Tongue (tissue), 2 donors: ENCODE measurements around the gene COPS2. TPM values are rescaled to one million over a fixed set of nuclear protein-coding genes. Genes with fewer than 3 reads are reported as not detected.
A peak's percentile ranks its signal among the peaks of the same experiment; 100 is the strongest.
"Not testable (repeated sequence)": the region's sequence is repeated elsewhere in the genome, so short reads cannot be mapped to it uniquely, and the experiment has no call there.

ENCODE experiments used
- DNase-seq: peaks from one replicate; pipeline ENCODE4 v3.0.0-alpha.2; 2015
- total RNA-seq: library from RNA; depleted of rRNA; stranded (reverse); fragments of >200 nt; gene quantifications from one replicate; pipeline ENCODE4 v1.2.3, GENCODE V29; 2014

The COPS2 gene
- 121 TPM for total RNA-seq

- DNase-seq: peak; percentile 99
Observed at GRCh38 chr15:49155110-49155833, at the start of gene COPS2. TSS of gene COPS2 (minus strand) at chr15:49155599. CDS start at chr15:49155578, 21 bp downstream.

GRCh38 chr15:49200347-49200746 lies 44.9 kb upstream of the COPS2 start:
- no peak for DNase-seq

DNA sequence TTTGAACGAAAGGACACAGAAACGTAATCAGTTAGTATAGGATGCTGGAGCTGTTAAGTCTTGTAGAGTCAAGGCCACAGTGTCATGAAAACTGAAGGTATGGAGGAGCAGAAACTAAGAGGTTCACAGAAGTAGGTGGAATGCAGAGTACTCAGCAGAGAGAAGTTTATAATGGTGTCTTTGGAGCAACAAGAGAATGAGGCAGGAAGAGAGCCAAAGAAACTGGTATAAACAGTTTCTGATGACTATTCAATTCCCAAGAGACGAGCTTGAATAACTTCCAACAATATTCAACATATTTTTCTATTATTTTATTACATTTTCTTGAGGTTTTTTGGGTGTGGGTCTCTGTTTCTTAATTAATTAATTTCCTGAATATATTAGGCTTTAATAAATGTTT lies 44.3 kb upstream of the COPS2 start:
- DNase-seq: no peak

GRCh38 chr15:49196856-49197255 lies 41.5 kb upstream of the COPS2 start:
- no peak for DNase-seq

DNA sequence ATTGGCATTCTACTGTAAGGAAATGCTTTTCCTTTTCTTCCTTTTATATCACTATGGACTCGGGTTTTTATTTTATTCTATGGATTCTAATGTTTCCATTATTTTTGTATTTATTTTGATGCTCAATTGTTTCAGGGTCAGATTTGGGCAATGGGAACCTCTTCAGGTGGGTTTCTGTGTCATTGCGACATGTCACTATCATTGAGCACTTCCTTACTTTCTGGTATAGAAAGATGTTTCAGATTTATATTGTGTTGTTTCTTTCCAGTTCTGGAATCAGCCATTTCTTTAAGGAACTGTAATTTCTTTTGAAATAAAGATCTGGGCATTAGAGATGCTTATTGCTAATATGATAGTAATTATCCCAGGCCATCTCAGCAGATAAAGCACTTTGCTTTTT lies 36.5 kb upstream of the COPS2 start:
- DNase-seq: no peak

DNA sequence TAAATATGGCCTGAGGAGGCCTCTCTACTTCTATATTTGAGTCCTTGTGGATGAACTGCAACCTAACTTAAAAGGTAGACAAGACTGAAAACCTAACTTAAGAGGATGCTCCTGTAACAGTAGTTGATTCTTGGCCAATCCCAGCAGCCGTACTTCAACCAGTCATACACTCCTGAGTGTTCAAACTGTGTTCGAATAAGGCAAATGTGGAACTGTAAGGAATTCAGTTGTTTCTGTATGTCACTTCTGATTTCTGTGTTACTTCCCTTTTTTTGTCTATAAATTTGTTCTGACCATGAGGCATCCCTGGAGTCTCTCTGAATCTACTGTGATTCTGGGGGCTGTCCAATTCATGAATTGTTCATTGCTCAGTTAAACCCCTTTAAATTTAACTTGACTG lies 35.2 kb upstream of the COPS2 start:
- DNase-seq: no peak

GRCh38 chr15:49189631-49190030 lies 34.2 kb upstream of the COPS2 start:
- no peak for DNase-seq

DNA sequence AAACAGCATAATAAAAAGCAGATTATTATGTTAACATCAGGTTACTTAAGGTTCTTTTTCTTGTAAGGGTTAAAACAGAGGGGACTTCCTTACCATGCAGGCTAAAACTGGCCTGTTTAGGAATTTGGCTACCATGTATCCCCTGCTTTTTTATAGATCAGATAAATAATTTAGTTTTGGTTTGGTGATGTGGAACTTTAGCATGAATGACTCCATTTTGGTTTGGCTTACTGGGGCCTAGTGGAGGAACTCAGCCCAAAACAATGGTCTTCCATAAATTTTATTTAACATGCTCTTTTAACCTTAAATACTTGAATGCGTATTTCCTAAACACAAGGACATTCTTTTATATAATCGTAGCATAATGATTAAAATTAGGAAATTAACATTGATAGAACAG lies 33.5 kb upstream of the COPS2 start:
- DNase-seq: no peak

GRCh38 chr15:49187549-49188245 lies 32.3 kb upstream of the COPS2 start:
- no peak for DNase-seq

GRCh38 chr15:49185473-49185872 lies 30.1 kb upstream of the COPS2 start:
- DNase-seq: no peak

DNA sequence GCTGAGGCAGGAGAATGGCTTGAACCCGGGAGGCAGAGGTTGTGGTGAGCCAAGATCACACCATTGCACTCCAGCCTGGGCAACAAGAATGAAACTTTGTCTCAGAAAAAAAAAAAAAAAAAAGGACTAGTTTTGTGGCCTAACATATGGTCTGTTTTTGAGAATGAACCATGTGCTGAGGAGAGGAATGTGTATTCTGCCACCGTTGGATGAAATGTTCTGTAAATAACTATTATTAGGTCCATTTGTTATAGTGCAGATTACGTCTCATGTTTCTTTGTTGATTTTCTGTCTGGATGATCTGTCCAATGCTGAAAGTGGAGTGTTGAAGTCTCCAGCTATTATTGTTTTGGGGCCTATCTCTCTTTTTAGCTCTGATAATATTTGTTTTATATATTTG lies 28.3 kb upstream of the COPS2 start:
- DNase-seq: not testable (repeated sequence)

- DNase-seq: no peak
Observed at GRCh38 chr15:49182128-49182527, 26.7 kb upstream of the COPS2 start.

DNA sequence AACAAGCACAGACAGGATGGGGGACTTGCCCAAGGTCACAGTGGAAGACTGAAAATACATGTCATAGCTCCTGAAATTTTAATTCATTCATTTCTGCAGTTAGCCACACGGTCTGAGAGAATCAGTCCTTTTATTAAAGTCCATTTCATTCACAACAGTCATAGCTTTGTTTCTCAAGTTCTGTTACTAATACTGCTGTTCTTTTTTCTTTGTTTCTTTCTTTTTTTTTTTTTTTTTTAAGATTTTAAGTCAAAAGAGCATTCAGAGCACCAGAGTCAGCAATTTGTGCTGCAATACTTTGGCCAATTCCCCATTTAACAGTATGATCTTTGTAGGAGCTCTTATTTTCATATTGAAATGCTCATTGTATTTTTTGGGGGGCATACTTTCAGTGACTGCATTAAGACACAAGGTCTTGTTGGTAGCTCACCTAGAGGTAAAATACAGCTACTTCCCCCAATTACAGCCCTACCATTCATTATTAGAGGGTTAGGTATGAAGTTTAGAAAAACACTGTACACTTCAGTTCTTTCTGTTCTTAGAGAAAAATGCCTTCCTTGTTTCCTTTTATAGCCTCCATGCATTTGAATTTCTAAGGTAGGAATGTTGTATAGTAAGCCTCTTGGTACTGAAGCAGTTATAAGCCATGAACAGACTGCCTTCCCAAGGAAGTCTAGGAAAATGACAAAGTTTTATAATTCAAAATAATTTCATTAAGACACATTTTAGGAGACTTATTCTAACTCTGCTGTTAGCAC lies 24.2 kb upstream of the COPS2 start:
- no peak for DNase-seq

DNA sequence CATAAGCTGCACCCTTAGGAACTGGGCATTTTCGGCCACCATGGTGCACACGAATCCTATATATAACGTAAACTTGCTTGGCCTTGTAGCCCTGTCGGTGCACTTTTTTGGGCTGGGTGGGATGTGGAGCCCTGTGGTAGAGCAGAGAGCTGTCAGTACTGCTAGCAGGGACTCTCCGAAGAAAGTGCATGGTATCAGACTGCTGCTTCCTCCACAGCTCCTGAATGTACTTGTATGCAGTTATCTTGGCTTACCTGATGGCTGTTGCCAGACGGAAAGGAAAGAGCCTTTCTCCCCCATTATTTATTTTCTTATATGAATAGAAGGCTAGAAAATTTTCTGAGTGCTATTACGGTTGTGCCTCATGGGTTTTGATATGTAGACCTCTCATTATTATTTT lies 23.1 kb upstream of the COPS2 start:
- DNase-seq: no peak

DNA sequence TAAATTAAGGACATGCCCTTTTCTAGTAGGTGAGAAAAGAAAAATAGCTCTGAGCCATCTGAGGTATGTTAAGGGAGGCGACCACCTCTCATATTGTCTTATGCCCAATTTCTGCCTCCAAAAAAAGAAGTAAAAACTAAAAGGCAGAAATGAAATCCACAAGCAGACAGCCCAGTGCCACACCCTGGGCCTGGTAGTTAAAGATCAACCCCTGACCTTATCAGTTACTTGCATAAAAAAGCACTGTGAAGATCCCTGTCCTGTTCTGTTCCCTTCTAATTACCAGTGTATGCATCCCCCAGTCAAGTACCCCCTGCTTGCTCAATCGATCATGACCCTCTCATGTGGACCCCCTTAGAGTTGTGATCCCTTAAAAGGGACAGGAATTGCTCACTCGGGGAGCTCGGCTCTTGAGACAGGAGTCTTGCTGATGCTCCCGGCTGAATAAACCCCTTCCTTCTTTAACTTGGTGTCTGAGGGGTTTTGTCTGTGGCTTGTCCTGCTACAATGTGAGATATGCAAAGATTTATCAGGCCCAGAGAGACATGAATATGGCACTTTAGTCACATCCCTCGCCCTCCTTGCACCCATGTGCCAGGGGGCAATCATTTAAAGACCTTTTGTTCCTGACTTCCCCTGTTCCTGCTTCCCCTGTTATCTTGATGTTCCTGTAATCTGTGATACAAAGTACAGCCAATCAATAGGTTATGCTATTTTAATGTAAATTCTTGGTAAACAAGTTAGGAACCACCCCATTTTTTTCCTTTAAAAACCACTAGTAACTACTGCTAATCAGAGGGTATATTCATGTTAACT lies 20.4 kb upstream of the COPS2 start:
- DNase-seq: not testable (repeated sequence)

DNA sequence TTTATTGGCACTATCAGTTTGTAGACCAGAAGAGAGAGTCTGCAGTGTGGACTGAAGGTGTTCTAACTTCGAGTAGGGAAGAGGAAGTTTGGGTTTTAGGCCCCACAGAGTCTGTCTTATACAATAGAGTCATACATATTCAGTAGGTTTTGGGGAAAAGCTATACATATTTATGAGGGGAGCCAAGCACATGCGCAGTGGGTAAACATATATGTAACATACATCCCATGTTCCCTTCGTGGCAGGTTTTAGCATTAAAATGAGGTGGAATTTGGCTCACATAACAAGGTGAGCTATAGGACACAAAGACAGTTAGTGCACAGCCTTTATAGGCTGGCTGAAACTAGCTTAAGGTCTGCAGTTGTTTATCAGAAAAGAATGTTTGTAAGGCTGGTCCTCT lies 19.5 kb upstream of the COPS2 start:
- no peak for DNase-seq

DNA sequence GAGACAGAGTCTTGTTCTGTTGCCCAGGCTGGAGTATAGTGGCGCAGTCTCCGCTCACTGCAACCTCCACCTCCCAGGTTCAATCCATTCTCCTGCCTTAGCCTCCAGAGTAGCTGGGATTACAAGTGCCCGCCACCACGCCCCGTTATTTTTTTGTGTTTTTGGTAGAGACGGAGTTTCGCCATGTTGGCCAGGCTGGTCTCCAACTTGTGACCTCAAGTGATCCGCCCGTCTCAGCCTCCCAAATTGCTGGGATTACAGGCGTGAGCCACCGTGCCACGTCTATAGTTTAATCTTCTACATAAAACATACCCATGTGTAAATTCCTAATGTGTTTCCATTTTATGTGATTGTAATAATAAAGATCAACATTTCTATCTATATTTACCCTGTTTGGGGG lies 16.4 kb upstream of the COPS2 start:
- no peak for DNase-seq

GRCh38 chr15:49169880-49170597 lies 14.6 kb upstream of the COPS2 start, which contains the start of gene GALK2:
TSS of gene GALK2 (plus strand) at chr15:49170247. CDS start at chr15:49170323, 76 bp downstream.
- DNase-seq: peak; percentile 90

- no peak for DNase-seq
Observed at GRCh38 chr15:49168016-49168415, 12.6 kb upstream of the COPS2 start.

- no peak for DNase-seq
Observed at GRCh38 chr15:49164865-49165264, 9.5 kb upstream of the COPS2 start.

DNA sequence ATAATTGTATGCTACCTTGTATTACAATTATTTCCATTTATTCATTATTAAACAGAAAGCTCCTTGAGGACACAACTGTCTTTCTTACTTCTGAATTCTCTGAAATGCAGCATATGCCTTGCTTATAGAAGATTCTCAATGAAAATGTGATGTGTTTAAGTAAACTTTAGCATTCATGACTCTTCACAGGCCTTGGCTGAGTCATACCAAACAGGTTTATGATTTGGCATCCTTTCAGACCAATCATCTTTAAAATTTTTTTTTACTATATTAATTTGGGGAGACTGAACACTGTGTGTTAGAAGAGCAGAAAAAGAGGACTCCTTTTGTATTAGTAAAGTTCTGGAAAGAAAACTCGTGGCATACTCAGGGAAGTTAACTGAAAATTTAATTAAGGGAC lies 8.3 kb upstream of the COPS2 start:
- DNase-seq: no peak
